GM21619 (cell line): ENCODE measurements around the gene RCL1.

ENCODE experiments used
- ATAC-seq: cut with Tn5 transposase; IDR thresholded peaks from one replicate; pipeline ENCODE4 v1.9.1; 2021; ENCODE audit not compliant: unreplicated experiment

Gene RCL1

GRCh38 chr9:4810565-4810964 is 17.8 kb downstream of the RCL1 start:
- ATAC-seq, result no peak

DNA sequence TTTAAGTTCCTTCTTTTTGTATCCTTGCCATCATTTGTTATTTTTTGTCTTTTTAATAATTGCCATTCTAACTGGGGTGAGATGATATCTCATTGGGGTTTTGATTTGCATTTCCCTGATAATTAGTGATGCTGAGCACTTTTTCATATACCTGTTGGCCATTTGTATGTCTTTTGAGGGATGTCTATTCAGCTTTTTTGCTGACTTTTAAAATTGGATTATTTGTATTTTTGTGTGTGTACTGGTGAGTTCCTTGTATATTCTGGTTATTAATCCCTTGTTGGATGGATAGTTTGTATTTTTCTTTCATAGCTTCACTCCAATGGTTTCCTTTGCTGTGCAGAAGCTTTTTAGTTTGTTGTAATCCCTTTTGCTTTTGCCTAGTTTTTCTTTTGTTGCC is 19.1 kb downstream of the RCL1 start:
- no peak for ATAC-seq

- no peak for ATAC-seq
Measured at GRCh38 chr9:4812858-4813257, 20.1 kb downstream of the RCL1 start.

DNA sequence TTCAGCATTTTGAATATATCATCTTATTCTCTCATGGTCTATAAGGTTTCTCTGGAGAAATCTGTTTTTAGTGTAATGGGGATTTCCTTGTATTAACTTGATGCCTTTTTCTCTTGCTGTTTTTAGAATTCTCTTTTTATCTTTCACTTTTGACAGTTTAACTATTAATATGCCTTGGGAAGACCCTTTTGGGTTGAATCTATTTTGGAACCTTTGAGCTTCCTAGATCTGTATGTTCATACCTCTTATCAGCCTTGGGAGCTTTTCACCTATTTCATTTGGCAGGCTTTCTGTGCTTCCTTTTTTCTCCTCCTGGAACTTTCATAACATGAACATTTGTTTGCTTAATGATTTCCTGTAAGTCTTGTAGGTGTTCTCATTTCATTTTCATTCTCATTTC is 22.2 kb downstream of the RCL1 start:
- ATAC-seq, result peak; percentile 72

DNA sequence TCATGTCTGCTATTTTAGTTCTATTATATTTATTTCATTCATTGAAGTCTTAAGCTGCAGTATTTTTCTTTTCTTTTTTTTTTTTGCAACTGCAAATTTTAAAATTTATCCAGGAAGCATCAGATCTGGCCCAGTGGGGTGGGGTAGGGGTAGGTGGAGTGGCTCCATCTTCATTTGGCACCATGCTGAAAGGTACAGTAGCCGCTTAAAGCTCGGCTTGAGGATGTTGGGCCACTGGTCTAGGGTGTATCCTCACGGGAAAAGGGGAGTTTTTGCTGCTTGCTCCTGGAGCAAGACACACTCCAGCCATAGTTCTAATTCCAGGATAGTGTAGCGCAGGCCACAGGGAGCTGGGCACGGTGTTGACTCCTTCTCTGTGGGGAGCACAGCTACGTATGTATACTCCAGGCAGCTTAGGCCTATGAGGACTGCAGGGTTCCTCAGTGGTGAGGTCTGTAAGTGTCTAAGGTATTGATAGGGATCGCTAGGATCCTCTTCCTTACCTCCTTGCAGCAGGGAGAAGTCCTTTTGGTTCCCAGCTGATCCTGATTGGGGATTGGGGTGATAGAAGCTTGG is 22.7 kb downstream of the RCL1 start:
- ATAC-seq, result no peak

DNA sequence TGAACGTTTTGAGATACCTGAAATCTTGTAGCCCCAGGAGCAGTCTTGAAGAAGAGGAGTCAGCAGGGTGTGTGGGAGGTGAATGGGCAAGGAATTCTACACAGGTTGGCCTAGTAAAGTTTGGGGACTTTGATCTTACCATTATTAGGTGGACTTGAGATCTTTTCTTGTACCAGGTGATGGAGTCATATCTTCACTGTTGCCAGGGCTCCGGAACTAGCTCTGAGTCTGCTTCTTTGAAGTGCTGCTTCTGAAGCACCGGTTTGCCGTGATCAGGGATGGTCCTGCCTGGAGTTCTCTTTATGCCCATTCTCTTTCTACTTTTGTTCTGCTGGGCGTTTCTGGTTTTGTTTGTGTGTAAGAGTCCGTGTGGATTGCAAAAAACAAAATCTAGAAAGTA is 27.4 kb downstream of the RCL1 start:
- ATAC-seq, result no peak

DNA sequence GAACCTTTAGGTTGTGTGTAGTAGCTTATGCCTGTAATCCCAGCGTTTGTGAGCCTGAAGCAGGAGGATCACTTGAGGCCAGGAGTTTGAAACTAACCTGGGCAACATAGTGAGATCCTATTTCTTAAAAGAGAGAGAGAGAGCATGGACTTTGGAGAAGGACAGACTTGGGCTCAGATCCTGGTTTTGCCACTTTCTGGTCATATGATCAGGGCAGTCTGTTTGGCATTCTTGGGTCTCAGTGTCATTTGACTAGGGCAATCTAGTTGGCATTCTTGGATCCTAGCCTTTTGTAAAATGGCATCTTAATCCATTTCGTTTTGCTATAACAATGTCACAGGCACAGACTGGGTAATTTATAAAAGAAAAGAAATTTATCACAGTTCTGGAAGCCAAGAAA is 28.4 kb downstream of the RCL1 start:
- no peak for ATAC-seq

- no peak for ATAC-seq
Measured at GRCh38 chr9:4822057-4822456, 29.3 kb downstream of the RCL1 start.

DNA sequence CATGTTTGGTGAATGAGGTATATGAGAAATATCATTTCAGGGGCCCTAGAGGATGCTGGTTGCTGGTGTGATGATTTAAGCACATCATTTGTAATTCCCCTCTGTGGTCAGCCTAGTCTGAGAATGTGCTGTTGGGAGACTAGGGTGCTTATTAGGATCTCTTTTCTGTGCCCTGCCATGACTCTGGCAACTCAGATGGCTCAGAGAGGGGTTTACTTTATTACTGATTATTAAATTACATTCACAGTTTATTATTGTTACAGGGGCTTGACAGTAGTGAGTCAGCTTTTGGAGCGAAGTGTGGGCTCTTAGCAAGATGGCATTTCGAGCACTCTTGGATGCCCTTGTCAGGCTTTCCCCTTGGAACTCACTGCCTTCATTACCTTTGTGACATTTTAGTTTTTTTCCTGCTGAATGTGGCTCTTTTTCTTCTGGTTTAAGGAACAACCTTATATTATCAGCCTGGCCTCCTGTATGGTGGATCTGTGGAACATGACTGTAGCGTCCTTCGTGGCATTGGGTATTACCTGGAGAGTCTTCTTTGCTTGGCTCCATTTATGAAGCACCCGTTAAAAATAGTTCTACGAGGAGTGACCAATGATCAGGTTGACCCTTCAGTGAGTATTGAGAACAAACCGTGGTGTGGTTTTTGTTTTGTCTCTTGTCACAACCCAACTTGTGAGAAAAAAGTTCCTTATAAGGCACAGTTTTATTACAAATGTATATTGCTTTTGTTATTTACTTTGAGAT is 33.8 kb downstream of the RCL1 start:
- ATAC-seq, result no peak

DNA sequence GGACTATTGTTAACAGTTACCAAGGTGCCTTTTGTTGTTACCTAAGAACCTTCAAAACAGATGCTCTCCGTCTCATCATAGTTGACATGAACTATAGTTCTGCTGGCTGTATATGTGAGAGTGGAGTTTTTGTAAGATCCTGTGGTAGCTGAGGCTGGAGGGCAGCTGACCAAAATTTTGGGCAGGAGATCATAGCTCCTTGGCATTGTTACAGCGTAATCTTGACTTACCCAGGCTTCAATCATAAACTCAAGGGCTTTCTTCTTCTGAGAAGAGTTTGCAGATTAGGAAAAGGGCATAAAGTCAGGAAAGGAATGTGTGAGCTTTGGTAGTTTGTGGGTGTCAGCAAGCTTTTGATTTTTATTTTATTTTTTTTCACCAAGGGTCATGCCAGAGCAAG is 34.5 kb downstream of the RCL1 start:
- no peak for ATAC-seq

DNA sequence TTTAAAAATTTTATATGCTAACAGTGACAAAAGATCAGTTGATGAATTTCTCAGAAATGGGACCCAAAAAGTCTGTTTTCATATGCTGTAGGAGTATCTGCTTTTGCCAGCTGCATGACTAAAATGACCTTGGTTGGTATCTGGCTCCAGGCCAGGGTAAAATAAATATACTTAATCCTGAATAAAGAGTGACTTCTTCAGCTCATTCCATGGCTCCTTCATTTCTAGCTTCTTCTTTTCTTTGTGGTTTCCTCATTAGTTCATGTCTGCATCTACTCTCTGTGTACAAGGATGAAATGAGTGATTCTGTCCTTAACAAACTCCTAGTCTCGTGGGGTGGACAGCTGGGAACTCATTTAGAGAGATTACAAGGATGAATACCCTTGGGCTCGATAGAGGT is 36.0 kb downstream of the RCL1 start:
- ATAC-seq, result no peak

- no peak for ATAC-seq
Measured at GRCh38 chr9:4829969-4830368, 37.2 kb downstream of the RCL1 start.

DNA sequence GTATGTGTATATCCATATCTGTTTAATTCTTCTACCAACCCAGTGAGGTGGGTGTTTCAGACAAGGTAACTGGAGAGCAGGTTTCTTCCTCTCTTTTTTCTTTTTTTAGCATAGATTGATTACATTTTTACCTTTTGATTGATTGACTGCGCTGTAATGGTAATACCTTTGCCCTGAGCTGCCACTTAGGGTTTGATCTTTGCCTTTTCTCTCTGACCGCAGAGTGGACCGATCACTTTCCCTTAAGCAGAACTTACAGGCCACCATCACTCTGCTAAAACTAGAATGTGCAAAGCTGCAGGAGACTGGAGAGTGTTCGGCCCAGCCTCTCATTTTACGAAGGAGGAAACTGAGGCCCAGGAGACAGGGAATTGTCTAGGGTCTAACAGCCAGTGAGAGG is 38.0 kb downstream of the RCL1 start:
- ATAC-seq, result no peak

DNA sequence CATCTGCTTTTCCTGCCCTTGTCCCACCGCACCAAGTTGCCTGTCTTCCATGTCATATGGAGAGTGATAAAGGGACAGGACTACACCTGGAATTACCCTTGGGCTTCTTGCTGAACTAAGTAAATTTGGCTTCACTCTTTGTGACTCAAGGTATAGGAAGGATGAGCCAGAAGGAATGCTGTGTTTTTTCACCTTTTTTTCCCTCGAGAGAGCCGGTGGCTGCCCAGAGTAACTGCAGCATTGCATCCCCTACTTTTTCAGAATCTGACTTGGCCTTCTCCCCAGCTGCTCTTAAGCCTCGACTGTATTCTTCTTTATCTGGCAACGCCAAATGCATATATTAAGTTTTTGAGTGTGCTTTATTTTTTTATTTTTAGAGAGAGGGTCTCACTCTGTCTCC is 38.4 kb downstream of the RCL1 start:
- no peak for ATAC-seq

DNA sequence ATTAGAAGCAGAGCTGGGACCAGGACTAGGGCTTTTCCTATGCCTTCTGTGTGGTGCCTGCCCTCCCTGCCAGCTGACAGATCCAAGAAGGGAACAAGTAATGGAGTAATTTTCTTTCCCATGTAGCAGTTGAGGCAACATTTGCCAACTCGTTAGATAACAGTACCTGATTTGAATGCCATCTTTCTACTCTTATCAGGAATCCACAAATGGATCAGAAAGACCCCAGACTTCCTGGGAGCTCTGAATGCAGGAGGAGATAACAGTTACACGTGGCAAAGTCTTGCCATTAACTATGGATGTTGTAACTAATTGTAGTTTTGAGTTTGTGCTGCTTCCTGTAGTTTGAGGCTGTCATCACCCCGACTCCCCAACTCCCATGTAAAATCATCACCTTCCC is 39.2 kb downstream of the RCL1 start:
- ATAC-seq, result no peak

DNA sequence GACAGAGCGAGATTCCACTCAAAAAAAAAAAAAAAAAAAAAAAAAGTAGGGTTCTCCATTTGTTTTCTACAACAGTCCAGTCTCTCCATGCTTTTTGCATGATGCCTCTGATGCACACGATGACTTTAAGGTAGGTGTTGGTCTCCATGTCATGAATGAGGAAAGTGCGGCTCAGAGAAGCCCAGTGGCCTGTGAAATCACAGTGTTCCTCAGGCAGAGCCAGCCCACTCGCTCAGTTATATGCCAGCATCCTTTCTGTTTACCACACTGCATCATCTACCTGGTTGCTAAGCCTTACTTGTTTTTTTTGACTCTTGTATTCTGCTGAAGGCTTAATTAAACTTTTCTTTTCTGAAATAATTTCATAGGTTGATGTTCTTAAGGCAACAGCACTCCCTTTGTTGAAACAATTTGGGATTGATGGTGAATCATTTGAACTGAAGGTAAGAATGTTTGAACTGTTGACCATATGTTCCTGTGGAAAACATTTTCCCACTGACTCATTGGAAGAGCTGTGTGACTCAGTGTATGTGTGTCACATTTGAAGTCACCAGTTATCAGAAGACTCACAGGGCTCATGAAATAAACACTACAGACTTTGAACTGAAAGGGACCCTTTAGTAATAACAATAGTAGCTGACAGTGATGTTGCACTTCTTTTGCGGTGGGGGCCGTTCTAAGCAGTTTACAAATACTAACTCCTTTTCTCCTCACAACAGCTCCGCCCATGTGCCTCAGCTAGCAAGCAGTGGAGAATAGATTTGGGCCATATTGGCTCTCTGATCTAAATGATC is 40.2 kb downstream of the RCL1 start:
- ATAC-seq, result no peak

GRCh38 chr9:4833781-4834560 is 41.2 kb downstream of the RCL1 start:
- no peak for ATAC-seq

DNA sequence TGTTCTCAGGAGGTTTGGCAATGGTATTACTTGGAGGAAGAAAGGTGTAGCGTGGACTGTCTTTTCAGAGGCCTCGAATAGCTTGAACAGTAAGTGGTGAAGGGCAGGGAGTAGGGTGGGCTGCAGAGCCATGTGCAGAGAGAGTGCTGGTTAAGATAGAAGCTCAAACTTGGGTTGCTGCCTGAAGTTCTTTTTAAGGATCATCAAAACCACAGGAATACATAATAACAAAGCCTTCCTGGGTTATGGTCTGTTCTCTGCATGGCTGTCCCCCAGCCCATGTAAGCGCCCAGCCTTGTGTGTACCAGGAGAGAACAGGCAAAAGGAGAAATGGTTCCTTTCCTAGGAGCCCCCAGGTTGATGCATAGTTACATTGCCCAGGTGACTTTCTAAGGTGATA is 43.9 kb downstream of the RCL1 start:
- ATAC-seq, result no peak

- no peak for ATAC-seq
Measured at GRCh38 chr9:4837261-4838188, 44.8 kb downstream of the RCL1 start.

GRCh38 chr9:4838189-4838546 is 45.4 kb downstream of the RCL1 start:
- ATAC-seq, result no peak
